HepG2 (cell line): ENCODE data around the gene ASPHD1. TPM values are rescaled to one million over a fixed set of nuclear protein-coding genes. Genes with fewer than 3 reads are reported as not detected.

Source experiments
- ARNT ChIP-seq: fragments of 450-650 bp; IDR thresholded peaks from 2 replicates; pipeline ENCODE4 v1.6.1; 2017
- DNMT3B ChIP-seq: conservative IDR thresholded peaks from 2 replicates; pipeline ENCODE4 v1.6.1; 2016; ENCODE audit warnings: missing biosample characterization, control low read depth
- FOXC1 ChIP-seq: sonication (generic); formaldehyde crosslinking; IDR thresholded peaks from 2 replicates; pipeline ENCODE4 v1.8.0; 2022; ENCODE audit warnings: mild to moderate bottlenecking, missing genetic modification reagents, borderline replicate concordance
- HMG20A ChIP-seq: IDR thresholded peaks from 2 replicates; pipeline ENCODE4 v1.6.1; 2016; ENCODE audit warnings: borderline replicate concordance
- HMGXB4 ChIP-seq, 2 experiments: sonication (generic) in 1 of 2; formaldehyde crosslinking in 1 of 2; IDR thresholded peaks; 2 replicates each; pipeline versions ENCODE4 v1.4.0 to v1.6.1; 2018 to 2020; ENCODE audit warnings: missing genetic modification reagents in 2 of 2, borderline replicate concordance in 1 of 2, low read depth in 1 of 2, mild to moderate bottlenecking in 1 of 2, missing biosample characterization in 1 of 2
- HNF4A ChIP-seq: sonication (generic); formaldehyde crosslinking; IDR thresholded peaks from 2 replicates; pipeline ENCODE4 v1.4.0; 2020; ENCODE audit warnings: missing genetic modification reagents
- IRF2 ChIP-seq: IDR thresholded peaks from 2 replicates; pipeline ENCODE4 v1.6.1; 2018; ENCODE audit warnings: missing genetic modification reagents, missing compliant biosample characterization
- KDM5B ChIP-seq: sonication (generic); formaldehyde crosslinking; IDR thresholded peaks from 2 replicates; pipeline ENCODE4 v1.4.0; 2020; ENCODE audit warnings: missing genetic modification reagents, mild to moderate bottlenecking, borderline replicate concordance
- LRRFIP1 ChIP-seq: sonication (generic); formaldehyde crosslinking; conservative IDR thresholded peaks from 2 replicates; pipeline ENCODE4 v1.4.0; 2020; ENCODE audit warnings: missing genetic modification reagents
- SMARCC2 ChIP-seq: fragments of 450-650 bp; IDR thresholded peaks from 2 replicates; pipeline ENCODE4 v1.6.1; 2017; ENCODE audit warnings: antibody characterized with exemption, mild to moderate bottlenecking
- SP4 ChIP-seq: sonication (generic); formaldehyde crosslinking; IDR thresholded peaks from 2 replicates; pipeline ENCODE4 v1.8.1; 2023; ENCODE audit warnings: mild to moderate bottlenecking, missing genetic modification reagents
- SSRP1 ChIP-seq: IDR thresholded peaks from 2 replicates; pipeline ENCODE4 v1.6.1; 2016; ENCODE audit warnings: control low read depth
- ZNF124 ChIP-seq: sonication (generic); formaldehyde crosslinking; IDR thresholded peaks from 2 replicates; pipeline ENCODE4 v1.4.0; 2020; ENCODE audit warnings: missing genetic modification reagents
- ZNF143 ChIP-seq: sonication (generic); formaldehyde crosslinking; IDR thresholded peaks from 2 replicates; pipeline ENCODE4 v1.4.0; 2020; ENCODE audit warnings: missing genetic modification reagents
- ZNF530 ChIP-seq: sonication (generic); formaldehyde crosslinking; IDR thresholded peaks from 2 replicates; pipeline ENCODE4 v1.5.0; 2020; ENCODE audit warnings: low read depth, mild to moderate bottlenecking, missing genetic modification reagents
- ZNF562 ChIP-seq: sonication (generic); formaldehyde crosslinking; IDR thresholded peaks from 2 replicates; pipeline ENCODE4 v1.8.0; 2022; ENCODE audit warnings: missing genetic modification reagents, borderline replicate concordance
- ZNF709 ChIP-seq: sonication (generic); formaldehyde crosslinking; IDR thresholded peaks from 2 replicates; pipeline ENCODE4 v1.5.0; 2020; ENCODE audit warnings: mild to moderate bottlenecking, missing genetic modification reagents
- polyA plus RNA-seq, 8 experiments: library from polyadenylated mRNA; depleted of rRNA in 3 of 8; stranded (reverse) in 7 of 8; unstranded in 1 of 8; fragments of >200 nt; fragmentation: Illumina TruSeq in 4 of 8; extraction: Trizol in 4 of 8; gene quantifications; 2 replicates each; pipeline versions ENCODE4 v1.2.1 to v1.2.3, GENCODE V29; 2011 to 2016; ENCODE audit warnings: low read depth in 4 of 8, missing spikeins in 1 of 8, mixed read lengths in 1 of 8; ENCODE audit not compliant: insufficient read depth in 1 of 8
- total RNA-seq, 5 experiments: library from RNA; depleted of rRNA; stranded (reverse); fragments of >200 nt; fragmentation: Illumina TruSeq; extraction: Trizol; gene quantifications; 2 replicates each; pipeline ENCODE4 v1.2.3, GENCODE V29; 2016; ENCODE audit warnings: low read depth in 1 of 5
- TF ChIP-seq, protein P1 (sequence below): sonication (generic); formaldehyde crosslinking; IDR thresholded peaks from 2 replicates; pipeline ENCODE4 v1.4.0; 2020; ENCODE audit warnings: missing genetic modification reagents
- TF ChIP-seq, protein P2 (sequence below): sonication (generic); formaldehyde crosslinking; IDR thresholded peaks from 2 replicates; pipeline ENCODE4 v1.5.0; 2020; ENCODE audit warnings: mild to moderate bottlenecking, missing genetic modification reagents

ASPHD1 gene
- total and polyA plus RNA-seq, 2 of the 13 experiments (the other 11 are each of a cell fraction or from before 2014, with no cell fraction given): 13.1 to 19.7 TPM

- TF ChIP-seq HNF4A (CRISPR knock-in tag): peak; percentile 18; the same call in 1 of the 2 replicates
- no peak for TF ChIP-seq SSRP1 (CRISPR knock-in tag)
- TF ChIP-seq ARNT: 0 out of 2 replicates have a peak, but pooled peaks have one; percentile 79
- TF ChIP-seq HMGXB4 (CRISPR knock-in tag; IDR thresholded peaks at IDR 0.05; ENCODE audit: borderline replicate concordance in 1 of 2, low read depth in 1 of 2): peak in 1 of 2 experiments; percentile 55; a peak in 2 of 4 replicates
- TF ChIP-seq DNMT3B (CRISPR knock-in tag): peak; percentile 63; the same call in 1 of the 2 replicates
- TF ChIP-seq ZNF530: no peak; the same call in 1 of the 2 replicates
- no peak for TF ChIP-seq IRF2
- no peak for TF ChIP-seq HMG20A
- TF ChIP-seq, protein P1, sequence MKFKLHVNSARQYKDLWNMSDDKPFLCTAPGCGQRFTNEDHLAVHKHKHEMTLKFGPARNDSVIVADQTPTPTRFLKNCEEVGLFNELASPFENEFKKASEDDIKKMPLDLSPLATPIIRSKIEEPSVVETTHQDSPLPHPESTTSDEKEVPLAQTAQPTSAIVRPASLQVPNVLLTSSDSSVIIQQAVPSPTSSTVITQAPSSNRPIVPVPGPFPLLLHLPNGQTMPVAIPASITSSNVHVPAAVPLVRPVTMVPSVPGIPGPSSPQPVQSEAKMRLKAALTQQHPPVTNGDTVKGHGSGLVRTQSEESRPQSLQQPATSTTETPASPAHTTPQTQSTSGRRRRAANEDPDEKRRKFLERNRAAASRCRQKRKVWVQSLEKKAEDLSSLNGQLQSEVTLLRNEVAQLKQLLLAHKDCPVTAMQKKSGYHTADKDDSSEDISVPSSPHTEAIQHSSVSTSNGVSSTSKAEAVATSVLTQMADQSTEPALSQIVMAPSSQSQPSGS (CRISPR knock-in tag): 0 out of 2 replicates have a peak, but pooled peaks have one; percentile 76
- TF ChIP-seq ZNF709: no peak
- no peak for TF ChIP-seq ZNF562
- peak; percentile 94 for TF ChIP-seq KDM5B (CRISPR knock-in tag)
- TF ChIP-seq LRRFIP1 (CRISPR knock-in tag): no peak
- TF ChIP-seq, protein P2, sequence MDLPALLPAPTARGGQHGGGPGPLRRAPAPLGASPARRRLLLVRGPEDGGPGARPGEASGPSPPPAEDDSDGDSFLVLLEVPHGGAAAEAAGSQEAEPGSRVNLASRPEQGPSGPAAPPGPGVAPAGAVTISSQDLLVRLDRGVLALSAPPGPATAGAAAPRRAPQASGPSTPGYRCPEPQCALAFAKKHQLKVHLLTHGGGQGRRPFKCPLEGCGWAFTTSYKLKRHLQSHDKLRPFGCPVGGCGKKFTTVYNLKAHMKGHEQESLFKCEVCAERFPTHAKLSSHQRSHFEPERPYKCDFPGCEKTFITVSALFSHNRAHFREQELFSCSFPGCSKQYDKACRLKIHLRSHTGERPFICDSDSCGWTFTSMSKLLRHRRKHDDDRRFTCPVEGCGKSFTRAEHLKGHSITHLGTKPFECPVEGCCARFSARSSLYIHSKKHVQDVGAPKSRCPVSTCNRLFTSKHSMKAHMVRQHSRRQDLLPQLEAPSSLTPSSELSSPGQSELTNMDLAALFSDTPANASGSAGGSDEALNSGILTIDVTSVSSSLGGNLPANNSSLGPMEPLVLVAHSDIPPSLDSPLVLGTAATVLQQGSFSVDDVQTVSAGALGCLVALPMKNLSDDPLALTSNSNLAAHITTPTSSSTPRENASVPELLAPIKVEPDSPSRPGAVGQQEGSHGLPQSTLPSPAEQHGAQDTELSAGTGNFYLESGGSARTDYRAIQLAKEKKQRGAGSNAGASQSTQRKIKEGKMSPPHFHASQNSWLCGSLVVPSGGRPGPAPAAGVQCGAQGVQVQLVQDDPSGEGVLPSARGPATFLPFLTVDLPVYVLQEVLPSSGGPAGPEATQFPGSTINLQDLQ (CRISPR knock-in tag): peak; percentile 83; the same call in 1 of the 2 replicates
- 0 out of 2 replicates have a peak, but pooled peaks have one; percentile 42 for TF ChIP-seq ZNF143 (CRISPR knock-in tag)
- TF ChIP-seq ZNF124 (CRISPR knock-in tag): no peak
- TF ChIP-seq SMARCC2: no peak
- 0 out of 2 replicates have a peak, but pooled peaks have one; percentile 10 for TF ChIP-seq FOXC1 (CRISPR knock-in tag)
- TF ChIP-seq SP4 (CRISPR knock-in tag): peak; percentile 79
These were observed at the start of gene ASPHD1 (continued) for GRCh38 chr16:29900102-29900887.
